ENCODE measurements around the gene CPSF6. TPM values are rescaled to one million over a fixed set of nuclear protein-coding genes. Genes with fewer than 3 reads are reported as not detected.
"Not testable (repeated sequence)": the region's sequence is repeated elsewhere in the genome, so short reads cannot be mapped to it uniquely, and the experiment has no call there.

CPSF6 gene
- total and polyA plus RNA-seq, 12 donors, result 13.2 to 52.0 (median 41.4) TPM

- H3K4me1 ChIP-seq (replicated peaks in 1 of 2), result no peaks in the 10 kb centered on the region
- H3K27ac ChIP-seq, result no peak overlapping the region
- no peak overlapping the region for H3K4me3 ChIP-seq
- 67 to 78% (median 75%) methylated on average over 3 of the region's 3 CpGs for WGBS, 4 donors
- TF ChIP-seq POLR2A (IDR thresholded peaks at IDR 0.05) (no peak), CTCF (IDR thresholded peaks at IDR 0.05) (no peak)
- peaks cover 0 to under 1% (median 0%) of the 10 kb centered on the region in 3 donors for H3K9me3 ChIP-seq (replicated peaks in 1 of 3)
- H3K27me3 ChIP-seq, result no peaks in the 10 kb centered on the region
- intact Hi-C loops (cut with DNase I), result no loop called here
- no peaks in the 10 kb centered on the region for H3K36me3 ChIP-seq (replicated peaks in 1 of 2)
- no peak for DNase-seq
These were observed 70.1 kb downstream of the CPSF6 start for GRCh38 chr12:69309461-69309860.

- no peaks in the 10 kb centered on the region for H3K27me3 ChIP-seq
- no peak for DNase-seq
- no peaks in the 10 kb centered on the region for H3K4me1 ChIP-seq (replicated peaks in 1 of 2)
- no peak for TF ChIP-seq CTCF (IDR thresholded peaks at IDR 0.05)
- TF ChIP-seq POLR2A (IDR thresholded peaks at IDR 0.05), result no peak
- no peak overlapping the region for H3K27ac ChIP-seq
- 91 to 96% (median 93%) methylated on average over 3 of the region's 3 CpGs for WGBS, 4 donors
- intact Hi-C loops (cut with DNase I), result no loop called here
- no peak overlapping the region for H3K4me3 ChIP-seq
- H3K36me3 ChIP-seq (replicated peaks in 1 of 2), result no peaks in the 10 kb centered on the region
- no peaks in the 10 kb centered on the region for H3K9me3 ChIP-seq (replicated peaks in 1 of 3)
These were observed 73.8 kb downstream of the CPSF6 start for GRCh38 chr12:69313209-69313608.

- H3K4me1 ChIP-seq (replicated peaks in 1 of 2); H3K4me3 ChIP-seq; DNase-seq; intact Hi-C loops (cut with DNase I); H3K27me3 ChIP-seq; H3K27ac ChIP-seq; H3K9me3 ChIP-seq (replicated peaks in 1 of 3); H3K36me3 ChIP-seq (replicated peaks in 1 of 2): not testable (repeated sequence)
These were observed 77.4 kb downstream of the CPSF6 start for GRCh38 chr12:69316784-69317183.

- H3K4me3 ChIP-seq; H3K27me3 ChIP-seq; H3K4me1 ChIP-seq (replicated peaks in 1 of 2); intact Hi-C loops (cut with DNase I); H3K9me3 ChIP-seq (replicated peaks in 1 of 3); DNase-seq; H3K36me3 ChIP-seq (replicated peaks in 1 of 2); H3K27ac ChIP-seq: not testable (repeated sequence)
- 65 to 88% (median 78%) methylated on average over 2 of the region's 2 CpGs for WGBS, 4 donors
These were observed 77.9 kb downstream of the CPSF6 start for GRCh38 chr12:69317233-69317632.

GRCh38 chr12:69318225-69318624 is 78.9 kb downstream of the CPSF6 start:
- intact Hi-C loops (cut with DNase I), result no loop called here
- no peak for DNase-seq
- WGBS, 4 donors, result 80 to 88% (median 85%) methylated on average over 2 of the region's 2 CpGs
- no peak overlapping the region for H3K4me3 ChIP-seq
- H3K27me3 ChIP-seq, result no peaks in the 10 kb centered on the region
- TF ChIP-seq POLR2A (IDR thresholded peaks at IDR 0.05), result no peak
- TF ChIP-seq CTCF (IDR thresholded peaks at IDR 0.05), result no peak
- no peak overlapping the region for H3K27ac ChIP-seq
- no peaks in the 10 kb centered on the region for H3K4me1 ChIP-seq (replicated peaks in 1 of 2)
- H3K9me3 ChIP-seq (replicated peaks in 1 of 3), result no peaks in the 10 kb centered on the region
- no peaks in the 10 kb centered on the region for H3K36me3 ChIP-seq (replicated peaks in 1 of 2)
